ENCODE measurements around the gene PHOSPHO1.
A peak's percentile ranks its signal among the peaks of the same experiment; 100 is the strongest.
"Not testable (repeated sequence)": the region's sequence is repeated elsewhere in the genome, so short reads cannot be mapped to it uniquely, and the experiment has no call there.

The PHOSPHO1 gene

DNA sequence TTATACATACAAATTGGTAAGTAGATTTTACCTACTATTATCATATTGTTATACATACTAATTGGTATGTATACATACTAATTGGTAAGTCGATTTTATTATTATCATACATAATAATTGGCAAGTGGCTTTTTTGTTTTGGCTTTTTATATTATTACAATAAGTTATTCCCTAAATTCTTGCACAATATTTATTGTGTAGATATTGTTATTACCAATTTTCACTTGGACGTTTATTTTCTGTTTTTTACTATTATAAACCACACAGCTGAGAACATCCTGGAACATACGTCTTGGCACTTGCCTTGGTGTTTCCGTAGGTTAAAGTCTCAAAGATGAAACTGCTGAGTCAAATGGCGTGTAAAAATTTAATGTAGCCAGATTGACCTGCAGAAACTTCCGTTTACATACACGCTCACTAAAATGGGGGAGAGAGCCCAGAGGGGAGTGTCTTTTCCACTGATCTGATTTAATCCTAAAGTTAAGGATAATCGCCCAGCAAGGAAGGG lies 39.1 kb downstream of the PHOSPHO1 start:
- no peak for DNase-seq

- DNase-seq, result peak in 1 of 2 experiments; percentile 12
Observed at GRCh38 chr17:49190932-49191331, 39.7 kb downstream of the PHOSPHO1 start.

- no peak for DNase-seq
Observed at GRCh38 chr17:49187301-49187700, 43.3 kb downstream of the PHOSPHO1 start.

- DNase-seq, result not testable (repeated sequence)
Observed at GRCh38 chr17:49185381-49185780, 45.2 kb downstream of the PHOSPHO1 start.

DNA sequence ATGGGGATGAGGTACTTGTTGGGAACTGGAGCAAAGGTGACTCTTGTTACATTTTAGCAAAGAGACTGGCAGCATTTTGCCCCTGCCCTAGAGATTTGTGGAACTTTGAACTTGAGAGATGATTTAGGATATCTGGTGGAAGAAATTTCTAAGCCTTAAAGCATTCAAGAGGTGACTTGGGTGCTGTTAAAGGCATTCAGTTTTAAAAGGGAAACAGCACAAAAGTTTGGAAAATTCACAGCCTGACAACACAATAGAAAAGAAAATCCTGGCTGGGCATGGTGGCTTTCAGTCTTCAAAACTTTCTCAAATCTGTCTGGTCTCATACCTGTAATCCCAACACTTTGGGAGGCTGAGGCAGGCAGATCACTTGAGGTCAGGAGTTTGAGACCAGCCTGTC lies 46.1 kb downstream of the PHOSPHO1 start:
- DNase-seq, result not testable (repeated sequence)

GRCh38 chr17:49183801-49184200 lies 46.8 kb downstream of the PHOSPHO1 start:
- DNase-seq, result no peak

DNA sequence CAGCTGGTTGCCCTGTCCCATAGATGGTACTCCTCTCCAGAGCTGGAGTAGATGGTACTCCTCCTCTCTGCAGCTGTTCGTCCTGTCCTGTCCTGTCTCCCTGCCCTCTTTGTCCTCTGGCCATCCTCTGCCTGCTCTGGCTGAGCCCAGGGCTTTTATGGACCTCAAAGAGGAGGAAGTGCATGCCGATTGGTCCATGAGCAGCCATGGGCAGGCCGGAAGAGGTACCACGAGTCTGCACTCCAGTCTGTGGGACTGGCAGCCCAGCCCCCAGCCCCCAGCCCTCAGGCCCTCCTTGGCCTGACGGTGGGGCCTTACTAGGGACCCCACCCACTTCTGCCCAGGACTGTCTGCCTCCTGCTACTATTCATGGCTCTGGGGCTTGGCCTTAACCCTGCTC lies 47.2 kb downstream of the PHOSPHO1 start:
- no peak for DNase-seq

GRCh38 chr17:49180998-49181635 lies 49.5 kb downstream of the PHOSPHO1 start:
- DNase-seq, result no peak

DNA sequence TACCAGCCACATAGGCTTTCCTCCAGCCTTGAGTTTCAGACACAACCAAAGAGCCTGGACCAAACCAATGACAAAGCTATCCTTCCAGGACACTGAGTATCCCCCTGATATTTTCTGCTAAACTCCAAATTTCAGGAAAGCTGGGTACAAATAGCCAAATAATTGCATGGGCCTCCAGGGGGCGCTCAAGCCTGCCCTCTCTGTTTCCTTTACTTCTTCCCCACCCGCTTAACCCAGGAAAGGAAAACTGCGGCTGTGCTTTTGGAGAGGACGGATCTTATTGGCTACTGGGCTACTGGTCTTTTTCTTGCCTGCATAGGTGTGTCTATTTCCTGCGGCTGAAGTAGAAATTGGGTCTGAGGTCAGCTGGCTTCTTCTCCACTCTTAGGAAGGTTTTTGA lies 50.3 kb downstream of the PHOSPHO1 start:
- DNase-seq, result peak; percentile 52 to 54

DNA sequence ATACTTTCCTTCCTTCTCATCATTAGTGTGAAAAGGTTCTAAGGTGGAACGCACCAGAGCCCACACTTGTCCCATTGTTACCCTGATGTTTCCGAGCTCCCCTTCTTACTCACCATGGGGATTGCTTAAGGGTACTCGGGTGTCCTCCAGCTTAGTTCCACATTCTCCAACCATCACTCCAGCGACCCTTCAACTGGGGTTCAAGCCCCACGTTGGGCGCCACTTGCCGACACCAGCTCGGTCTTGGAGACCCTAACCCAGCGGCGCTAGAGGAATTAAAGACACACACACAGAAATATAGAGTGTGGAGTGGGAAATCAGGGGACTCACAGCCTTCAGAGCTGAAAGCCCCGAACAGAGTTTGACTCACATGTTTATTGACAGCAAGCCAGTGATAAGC lies 54.6 kb downstream of the PHOSPHO1 start:
- DNase-seq, result not testable (repeated sequence)

All from NCI-H2081 (cell line).